Uterus (tissue), 4 donors: ENCODE data around the gene KCNH4. TPM values are rescaled to one million over a fixed set of nuclear protein-coding genes. Genes with fewer than 3 reads are reported as not detected.
A peak's percentile ranks its signal among the peaks of the same experiment; 100 is the strongest.

Experiments
- DNase-seq, 2 donors: peaks; one replicate each; pipeline ENCODE4 v3.0.0-alpha.2; 2019 to 2020
- H3K27ac ChIP-seq, 2 donors: fragments of 200-600 bp; sonication (generic); 1 replicate in 1 of 2; 2 replicates in 1 of 2; pipeline ENCODE4 v1.5.1; 2016 to 2018
- H3K27me3 ChIP-seq, 2 donors: fragments of 200-600 bp; sonication (generic); one replicate each; pipeline ENCODE4 v1.5.1; 2018 to 2019; ENCODE audit warnings: control low read depth in 1 of 2
- H3K36me3 ChIP-seq, 2 donors: fragments of 200-600 bp; sonication (generic); one replicate each; pipeline ENCODE4 v1.5.1; 2019; ENCODE audit warnings: control low read depth in 1 of 2
- H3K4me1 ChIP-seq, 2 donors: fragments of 200-600 bp; sonication (generic); one replicate each; pipeline ENCODE4 v1.5.1; 2018 to 2019; ENCODE audit warnings: control low read depth in 1 of 2
- H3K4me3 ChIP-seq, 2 donors: fragments of 200-600 bp; sonication (generic); 1 replicate in 1 of 2; 2 replicates in 1 of 2; pipeline ENCODE4 v1.5.1; 2018 to 2019; ENCODE audit warnings: mild to moderate bottlenecking in 1 of 2
- H3K9me3 ChIP-seq, 2 donors: fragments of 200-600 bp; sonication (generic); one replicate each; pipeline ENCODE4 v1.5.1; 2019; ENCODE audit warnings: control low read depth in 1 of 2
- CTCF ChIP-seq, 4 experiments: fragments of 200-600 bp in 2 of 4; fragments of 450-650 bp in 2 of 4; sonication (generic) in 2 of 4; IDR thresholded peaks; one replicate each; pipeline ENCODE4 v1.5.1; 2016 to 2019; ENCODE audit warnings: antibody characterized with exemption in 4 of 4, mild to moderate bottlenecking in 2 of 4, moderate library complexity in 1 of 4
- POLR2A ChIP-seq, 2 donors: fragments of 450-650 bp; IDR thresholded peaks; one replicate each; pipeline ENCODE4 v1.6.1; 2016; ENCODE audit warnings: antibody characterized with exemption in 2 of 2, mild to moderate bottlenecking in 1 of 2, moderate library complexity in 1 of 2
- intact Hi-C: fragments of 100-400 bp; cut with DNase I; formaldehyde crosslinking; loops from one replicate; pipeline ENCODE4 v1.15.1; 2023; ENCODE audit warnings: low total_unique reads
- total RNA-seq, 4 donors: library from RNA; depleted of rRNA in 3 of 4; stranded (reverse); fragments of >200 nt in 3 of 4; gene quantifications; one replicate each; pipeline versions ENCODE4 v1.1.0 to v1.2.4, GENCODE V29; 2014 to 2023
- donor health status: DM: yes; HTN: yes; CAD: no.

Gene KCNH4
- total RNA-seq, 4 donors from 2014 or later, result 0.55 TPM; not detected in 3

GRCh38 chr17:42135664-42136653, 45.0 kb downstream of the KCNH4 start:
- no peaks in the 10 kb centered on the region for H3K36me3 ChIP-seq
- H3K27me3 ChIP-seq, result no peaks in the 10 kb centered on the region
- H3K4me3 ChIP-seq, result no peak overlapping the region
- peaks cover 0 to 13% of the 10 kb centered on the region in 2 donors for H3K4me1 ChIP-seq
- intact Hi-C loops, result no loop called here
- H3K27ac ChIP-seq, result peak overlapping the region; percentile 15 to 69
- TF ChIP-seq CTCF (IDR thresholded peaks at IDR 0.05), result no peak
- no peak for TF ChIP-seq POLR2A (IDR thresholded peaks at IDR 0.05)
- H3K9me3 ChIP-seq, result no peaks in the 10 kb centered on the region
- peak in 1 of 2 donors; percentile 64 for DNase-seq

- TF ChIP-seq POLR2A (IDR thresholded peaks at IDR 0.05) (no peak), CTCF (IDR thresholded peaks at IDR 0.05) (no peak)
- Histone ChIP-seq H3K27ac (peak overlapping the region; percentile 15 to 69), H3K9me3 (no peaks in the 10 kb centered on the region), H3K36me3 (no peaks in the 10 kb centered on the region), H3K4me3 (no peak overlapping the region), H3K4me1 (peaks cover 0 to 10% of the 10 kb centered on the region in 2 donors), H3K27me3 (no peaks in the 10 kb centered on the region)
- intact Hi-C loops, result no loop called here
- DNase-seq, result no peak
Observed at GRCh38 chr17:42135151-42135550, 45.8 kb downstream of the KCNH4 start.

- no peaks in the 10 kb centered on the region for H3K36me3 ChIP-seq
- peak overlapping the region; percentile 14 to 69 for H3K27ac ChIP-seq
- peaks cover 0 to 3% of the 10 kb centered on the region in 2 donors for H3K4me1 ChIP-seq
- no peak overlapping the region for H3K4me3 ChIP-seq
- intact Hi-C loops, result no loop called here
- no peak for TF ChIP-seq CTCF (IDR thresholded peaks at IDR 0.05)
- no peak for TF ChIP-seq POLR2A (IDR thresholded peaks at IDR 0.05)
- no peaks in the 10 kb centered on the region for H3K9me3 ChIP-seq
- H3K27me3 ChIP-seq, result no peaks in the 10 kb centered on the region
- no peak for DNase-seq
Observed at GRCh38 chr17:42133461-42134041, 47.4 kb downstream of the KCNH4 start.

GRCh38 chr17:42132941-42133340, 48.0 kb downstream of the KCNH4 start:
- intact Hi-C loops, result no loop called here
- no peak overlapping the region for H3K4me3 ChIP-seq
- H3K9me3 ChIP-seq, result no peaks in the 10 kb centered on the region
- no peaks in the 10 kb centered on the region for H3K36me3 ChIP-seq
- TF ChIP-seq POLR2A (IDR thresholded peaks at IDR 0.05), result no peak
- TF ChIP-seq CTCF (IDR thresholded peaks at IDR 0.05), result no peak
- no peaks in the 10 kb centered on the region for H3K4me1 ChIP-seq
- no peaks in the 10 kb centered on the region for H3K27me3 ChIP-seq
- H3K27ac ChIP-seq, result peak overlapping the region; percentile 14 to 69
- no peak for DNase-seq

GRCh38 chr17:42131981-42132432, 48.9 kb downstream of the KCNH4 start:
- Histone ChIP-seq H3K27ac (peak overlapping the region; percentile 49 to 69), H3K9me3 (no peaks in the 10 kb centered on the region), H3K4me3 (no peak overlapping the region), H3K4me1 (no peaks in the 10 kb centered on the region), H3K36me3 (no peaks in the 10 kb centered on the region), H3K27me3 (no peaks in the 10 kb centered on the region)
- no peak for TF ChIP-seq CTCF (IDR thresholded peaks at IDR 0.05)
- no peak for TF ChIP-seq POLR2A (IDR thresholded peaks at IDR 0.05)
- intact Hi-C loops, result no loop called here
- no peak for DNase-seq
